ENCODE results near the gene TPPP3. TPM values are rescaled to one million over a fixed set of nuclear protein-coding genes. Genes with fewer than 3 reads are reported as not detected.

Gene TPPP3
- total RNA-seq, 1 donor from 2014 or later = 1.5 TPM

GRCh38 chr16:67404740-67405226, 11.5 kb upstream of the TPPP3 start:
- Mint-ChIP-seq H3K4me3 (ENCODE audit: unreplicated experiment) (no peak overlapping the region), H3K9me3 (ENCODE audit: unreplicated experiment) (no peaks in the 10 kb centered on the region), H3K36me3 (ENCODE audit: unreplicated experiment) (peaks cover 4% of the 10 kb centered on the region), H3K27me3 (ENCODE audit: unreplicated experiment) (no peaks in the 10 kb centered on the region), H3K4me1 (ENCODE audit: unreplicated experiment) (peaks cover 24% of the 10 kb centered on the region), H3K27ac (ENCODE audit: unreplicated experiment) (no peak overlapping the region)
- DNase-seq (ENCODE audit: extremely low spot score, unreplicated experiment) = no peak
- TF ChIP-seq CTCF (IDR thresholded peaks at IDR 0.05) = no peak

DNA sequence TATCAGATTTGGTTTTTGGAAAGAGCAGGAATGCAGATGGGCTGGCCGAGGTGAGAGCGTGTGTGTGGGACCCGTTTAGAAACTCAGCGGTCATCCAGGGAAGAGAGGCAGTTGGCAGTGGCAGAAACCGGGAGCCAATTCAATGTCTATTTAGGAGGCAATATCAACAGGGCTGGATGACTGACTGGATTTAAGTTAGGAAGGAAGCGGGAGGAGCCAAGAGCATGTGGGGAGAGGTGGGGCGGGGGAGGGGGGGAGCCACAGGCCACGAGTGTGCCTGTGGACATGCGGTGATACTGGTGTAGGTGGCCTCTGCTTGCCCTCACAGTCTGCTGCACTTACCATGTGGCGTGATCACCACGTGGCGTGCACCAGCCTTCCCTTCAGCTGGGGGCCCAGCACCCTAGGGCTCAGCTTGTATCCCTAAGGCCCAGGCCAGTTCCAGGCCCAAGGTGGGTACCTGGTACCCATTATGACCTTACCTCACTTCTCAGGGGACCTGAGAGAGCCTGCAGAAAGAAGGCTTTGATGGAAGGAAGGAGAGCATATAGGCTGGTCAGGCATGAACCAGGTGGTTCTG, 10.8 kb upstream of the TPPP3 start:
- Mint-ChIP-seq H3K4me3 (ENCODE audit: unreplicated experiment) (no peak overlapping the region), H3K9me3 (ENCODE audit: unreplicated experiment) (no peaks in the 10 kb centered on the region), H3K27ac (ENCODE audit: unreplicated experiment) (no peak overlapping the region), H3K36me3 (ENCODE audit: unreplicated experiment) (peaks cover 4% of the 10 kb centered on the region), H3K4me1 (ENCODE audit: unreplicated experiment) (peaks cover 24% of the 10 kb centered on the region), H3K27me3 (ENCODE audit: unreplicated experiment) (no peaks in the 10 kb centered on the region)
- TF ChIP-seq CTCF (IDR thresholded peaks at IDR 0.05) = no peak
- no peak for DNase-seq (ENCODE audit: extremely low spot score, unreplicated experiment)

DNA sequence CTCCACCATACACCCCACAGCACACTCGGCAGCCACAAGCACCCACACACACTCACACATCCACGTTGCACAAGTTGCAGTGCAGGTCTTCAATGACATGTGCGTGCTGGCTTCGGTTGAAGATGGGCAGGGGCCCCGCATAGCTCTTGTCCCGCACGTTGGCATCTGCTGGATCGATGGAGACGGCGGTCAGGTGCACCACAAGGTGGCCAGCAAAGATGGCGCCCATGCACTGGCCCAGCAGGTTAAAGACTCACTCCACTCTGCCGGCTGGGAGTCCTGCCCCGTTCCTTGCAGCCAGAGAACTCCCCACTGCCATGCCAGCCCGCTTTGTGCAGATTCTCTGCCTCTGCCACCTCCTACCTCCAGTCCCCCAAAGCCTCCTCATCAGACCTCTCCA, 7.6 kb upstream of the TPPP3 start:
- H3K9me3 Mint-ChIP-seq (ENCODE audit: unreplicated experiment) = no peaks in the 10 kb centered on the region
- no peak for DNase-seq (ENCODE audit: extremely low spot score, unreplicated experiment)
- no peak overlapping the region for H3K4me3 Mint-ChIP-seq (ENCODE audit: unreplicated experiment)
- TF ChIP-seq CTCF (IDR thresholded peaks at IDR 0.05) = no peak
- H3K27ac Mint-ChIP-seq (ENCODE audit: unreplicated experiment) = no peak overlapping the region
- H3K4me1 Mint-ChIP-seq (ENCODE audit: unreplicated experiment) = peaks cover 12% of the 10 kb centered on the region
- H3K36me3 Mint-ChIP-seq (ENCODE audit: unreplicated experiment) = peaks cover 4% of the 10 kb centered on the region
- no peaks in the 10 kb centered on the region for H3K27me3 Mint-ChIP-seq (ENCODE audit: unreplicated experiment)

DNA sequence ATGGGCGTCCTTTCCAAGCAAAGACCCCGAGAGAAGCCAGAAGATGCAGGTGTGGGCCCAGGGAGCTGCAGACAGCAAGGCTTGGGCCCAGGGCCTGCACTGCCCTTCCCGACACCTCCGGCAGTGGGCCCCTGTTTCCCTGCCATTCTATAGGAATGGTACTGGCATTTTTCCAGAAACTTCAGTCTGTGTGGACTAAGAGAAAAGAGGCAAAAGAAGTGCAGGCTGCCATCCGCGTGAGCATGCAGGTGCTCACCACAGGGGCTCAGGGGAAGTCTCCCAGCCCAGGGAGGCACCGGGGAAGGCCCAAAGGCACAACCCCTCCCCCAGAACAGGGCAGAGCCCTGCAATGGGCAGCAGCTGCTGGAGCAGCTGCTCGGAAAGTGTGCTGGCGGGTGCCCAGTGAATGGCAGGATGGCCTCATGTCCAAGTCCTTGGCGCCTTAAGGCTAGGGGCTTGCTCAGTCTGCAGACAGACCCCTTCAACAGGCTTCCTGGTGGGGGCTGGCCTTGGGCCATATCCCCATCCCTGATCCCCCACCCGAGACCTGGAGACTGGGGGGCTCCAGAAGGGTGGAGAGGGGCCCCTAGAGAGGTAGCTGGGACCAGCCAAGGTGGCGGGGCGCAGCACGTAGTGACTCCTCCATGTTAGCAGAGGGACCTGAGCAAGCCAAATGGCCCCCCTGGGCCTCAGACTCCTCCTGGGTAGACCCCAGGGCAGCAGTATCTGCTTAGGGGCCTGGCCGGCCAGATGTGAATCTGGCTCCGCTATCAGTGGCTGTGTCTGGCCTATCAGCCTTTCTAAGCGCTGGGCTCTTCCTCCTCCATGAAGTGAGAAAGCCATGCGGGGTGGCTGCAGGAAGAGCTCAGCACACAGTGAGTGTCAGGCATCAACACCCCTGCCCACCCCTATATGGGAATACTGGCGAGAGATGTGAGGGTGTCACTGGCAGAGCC, 6.7 kb upstream of the TPPP3 start:
- Mint-ChIP-seq H3K27ac (ENCODE audit: unreplicated experiment) (no peak overlapping the region), H3K4me1 (ENCODE audit: unreplicated experiment) (peaks cover 15% of the 10 kb centered on the region), H3K9me3 (ENCODE audit: unreplicated experiment) (no peaks in the 10 kb centered on the region), H3K36me3 (ENCODE audit: unreplicated experiment) (peaks cover 4% of the 10 kb centered on the region), H3K27me3 (ENCODE audit: unreplicated experiment) (no peaks in the 10 kb centered on the region), H3K4me3 (ENCODE audit: unreplicated experiment) (no peak overlapping the region)
- no peak for TF ChIP-seq CTCF (IDR thresholded peaks at IDR 0.05)
- DNase-seq (ENCODE audit: extremely low spot score, unreplicated experiment) = no peak

- Mint-ChIP-seq H3K27me3 (ENCODE audit: unreplicated experiment) (no peaks in the 10 kb centered on the region), H3K27ac (ENCODE audit: unreplicated experiment) (no peak overlapping the region), H3K9me3 (ENCODE audit: unreplicated experiment) (no peaks in the 10 kb centered on the region), H3K4me1 (ENCODE audit: unreplicated experiment) (peaks cover 16% of the 10 kb centered on the region), H3K4me3 (ENCODE audit: unreplicated experiment) (no peak overlapping the region), H3K36me3 (ENCODE audit: unreplicated experiment) (peaks cover 4% of the 10 kb centered on the region)
- no peak for DNase-seq (ENCODE audit: extremely low spot score, unreplicated experiment)
- TF ChIP-seq CTCF (IDR thresholded peaks at IDR 0.05) = peak; percentile 62
These were observed 6.0 kb upstream of the TPPP3 start for GRCh38 chr16:67399218-67399733.

Data from osteocyte (in vitro differentiated cells).